HG02884 (cell line): Measurements from ENCODE around the gene FCAR.
"Not testable (repeated sequence)": the region's sequence is repeated elsewhere in the genome, so short reads cannot be mapped to it uniquely, and the experiment has no call there.

Source experiments
- ATAC-seq: cut with Tn5 transposase; IDR thresholded peaks from one replicate; pipeline ENCODE4 v1.9.1; 2021; ENCODE audit warnings: mild to moderate bottlenecking, moderate library complexity; ENCODE audit not compliant: unreplicated experiment

FCAR gene

GRCh38 chr19:54873990-54874389 is at the start of gene FCAR:
Gene FCAR (plus strand): TSS chr19:54874235. CDS start chr19:54874290, 55 bp downstream.
- no peak for ATAC-seq

GRCh38 chr19:54824416-54824815 is 49.6 kb upstream of the FCAR start:
- not testable (repeated sequence) for ATAC-seq

- not testable (repeated sequence) for ATAC-seq
These were observed 48.7 kb upstream of the FCAR start for GRCh38 chr19:54825326-54825725.

GRCh38 chr19:54828064-54828463 is 46.0 kb upstream of the FCAR start:
- not testable (repeated sequence) for ATAC-seq

- ATAC-seq: not testable (repeated sequence)
These were observed 41.5 kb upstream of the FCAR start, which contains the start of gene KIR2DS4 for GRCh38 chr19:54832496-54832895. Gene KIR2DS4 (plus strand): TSS chr19:54832676.

- not testable (repeated sequence) for ATAC-seq
These were observed 38.9 kb upstream of the FCAR start for GRCh38 chr19:54835126-54835525.

- not testable (repeated sequence) for ATAC-seq
These were observed 36.5 kb upstream of the FCAR start for GRCh38 chr19:54837522-54837921.

GRCh38 chr19:54843171-54843570 is 30.9 kb upstream of the FCAR start:
- ATAC-seq: not testable (repeated sequence)

GRCh38 chr19:54850061-54850640 is 23.9 kb upstream of the FCAR start, which contains the start of gene KIR3DL2:
Gene KIR3DL2 (plus strand): TSS chr19:54850443. CDS start chr19:54850476, 33 bp downstream.
- not testable (repeated sequence) for ATAC-seq

GRCh38 chr19:54850930-54851329 is 23.1 kb upstream of the FCAR start:
- ATAC-seq: no peak

GRCh38 chr19:54851353-54851752 is 22.7 kb upstream of the FCAR start:
- ATAC-seq: no peak

- ATAC-seq: not testable (repeated sequence)
These were observed 18.8 kb upstream of the FCAR start for GRCh38 chr19:54855241-54855640.

GRCh38 chr19:54858476-54858875 is 15.6 kb upstream of the FCAR start:
- not testable (repeated sequence) for ATAC-seq

GRCh38 chr19:54859421-54859820 is 14.6 kb upstream of the FCAR start:
- ATAC-seq: not testable (repeated sequence)

- ATAC-seq: not testable (repeated sequence)
These were observed 10.6 kb upstream of the FCAR start for GRCh38 chr19:54863459-54863858.

- no peak for ATAC-seq
These were observed 2.3 kb upstream of the FCAR start for GRCh38 chr19:54871696-54872095.

GRCh38 chr19:54875506-54875905 is 1.5 kb downstream of the FCAR start:
- ATAC-seq: no peak

- no peak for ATAC-seq
These were observed 3.4 kb downstream of the FCAR start for GRCh38 chr19:54877471-54877870.

- no peak for ATAC-seq
These were observed 7.8 kb downstream of the FCAR start for GRCh38 chr19:54881884-54882283.

GRCh38 chr19:54882758-54883157 is 8.7 kb downstream of the FCAR start:
- ATAC-seq: no peak

GRCh38 chr19:54883228-54883627 is 9.2 kb downstream of the FCAR start:
- ATAC-seq: no peak

GRCh38 chr19:54888239-54888638 is 14.2 kb downstream of the FCAR start:
- no peak for ATAC-seq

- no peak for ATAC-seq
These were observed 15.5 kb downstream of the FCAR start for GRCh38 chr19:54889566-54889965.
